DOHH2 (cell line): Measurements from ENCODE around the gene ATF7IP.

Source experiments
- H3F3A ChIP-seq: fragments of 200-600 bp; sonication (generic), shearing (Covaris generic); 2 replicates; pipeline ENCODE4 v1.6.0; 2016; ENCODE audit warnings: antibody characterized with exemption, mild to moderate bottlenecking; ENCODE audit not compliant: control insufficient read depth, insufficient read depth
- H3K27ac ChIP-seq: fragments of 200-600 bp; sonication (generic); 2 replicates; pipeline ENCODE4 v1.5.1; 2014; ENCODE audit warnings: low read depth, mild to moderate bottlenecking, low read length, moderate library complexity
- H3K27me3 ChIP-seq: fragments of 200-600 bp; sonication (generic); 2 replicates; pipeline ENCODE4 v1.6.1; 2014; ENCODE audit warnings: mild to moderate bottlenecking, low read length, mixed read lengths; ENCODE audit not compliant: control insufficient read depth
- H3K36me3 ChIP-seq: fragments of 200-600 bp; sonication (generic); 2 replicates; pipeline ENCODE4 v1.6.1; 2014; ENCODE audit warnings: mild to moderate bottlenecking, low read length, moderate library complexity, mixed read lengths; ENCODE audit not compliant: control insufficient read depth
- H3K4me1 ChIP-seq: fragments of 200-600 bp; sonication (generic); 2 replicates; pipeline ENCODE4 v1.6.1; 2014; ENCODE audit warnings: mild to moderate bottlenecking, low read length, mixed read lengths; ENCODE audit not compliant: control insufficient read depth
- H3K4me2 ChIP-seq: fragments of 200-600 bp; sonication (generic); 2 replicates; pipeline ENCODE4 v1.6.0; 2014; ENCODE audit warnings: mild to moderate bottlenecking, low read length, moderate library complexity
- H3K4me3 ChIP-seq: fragments of 200-600 bp; sonication (generic); 2 replicates; pipeline ENCODE4 v1.5.1; 2014; ENCODE audit warnings: mild to moderate bottlenecking, low read length, mixed read lengths
- H3K79me2 ChIP-seq: fragments of 200-600 bp; sonication (generic); 2 replicates; pipeline ENCODE4 v1.6.1; 2014; ENCODE audit warnings: mild to moderate bottlenecking, low read length, mixed read lengths; ENCODE audit not compliant: control insufficient read depth
- H3K9me2 ChIP-seq: fragments of 200-600 bp; sonication (generic); replicated peaks from 2 replicates; pipeline ENCODE4 v1.6.1; 2014; ENCODE audit warnings: mild to moderate bottlenecking, low read length, mixed read lengths; ENCODE audit not compliant: control insufficient read depth
- H3K9me3 ChIP-seq: fragments of 200-600 bp; sonication (generic); 2 replicates; pipeline ENCODE4 v1.6.1; 2014; ENCODE audit warnings: antibody characterized with exemption, low read length, mixed read lengths; ENCODE audit not compliant: control insufficient read depth, insufficient read depth
- H4K20me1 ChIP-seq: fragments of 200-600 bp; sonication (generic); 2 replicates; pipeline ENCODE4 v1.6.0; 2014; ENCODE audit warnings: low read depth, mild to moderate bottlenecking, antibody characterized with exemption, low read length, moderate library complexity; ENCODE audit not compliant: control insufficient read depth, insufficient read depth
- CTCF ChIP-seq: fragments of 200-600 bp; sonication (generic); IDR thresholded peaks from one replicate; pipeline ENCODE4 v1.5.1; 2014; ENCODE audit warnings: antibody characterized with exemption, mild to moderate bottlenecking, low read depth, low read length; ENCODE audit not compliant: poor library complexity, severe bottlenecking
- EZH2phosphoT487 ChIP-seq: fragments of 200-600 bp; sonication (generic); IDR thresholded peaks from 2 replicates; pipeline ENCODE4 v1.6.1; 2017; ENCODE audit warnings: borderline replicate concordance, mild to moderate bottlenecking, antibody characterized with exemption, low read length, moderate library complexity, mixed read lengths

The ATF7IP gene

GRCh38 chr12:14364583-14365271 lies 755 bp upstream of the ATF7IP start:
- Histone ChIP-seq H3K9me3 (peaks cover 23% of the 10 kb centered on the region), H3K27me3 (no peaks in the 10 kb centered on the region), H3K4me2 (peak overlapping the region; percentile 67), H4K20me1 (no peaks in the 10 kb centered on the region), H3K79me2 (peaks cover 33% of the 10 kb centered on the region), H3K27ac (peak overlapping the region; percentile 89), H3K36me3 (peaks cover 35% of the 10 kb centered on the region), H3F3A (peaks cover 32% of the 10 kb centered on the region), H3K4me3 (peak overlapping the region; percentile 74), H3K9me2 (no peaks in the 10 kb centered on the region), H3K4me1 (peaks cover 37% of the 10 kb centered on the region)
- TF ChIP-seq CTCF = no peak
- TF ChIP-seq EZH2phosphoT487 = no peak

GRCh38 chr12:14366209-14367039 lies 942 bp downstream of the ATF7IP start:
- Histone ChIP-seq H4K20me1 (no peaks in the 10 kb centered on the region), H3K27me3 (no peaks in the 10 kb centered on the region), H3K4me1 (peaks cover 37% of the 10 kb centered on the region), H3K36me3 (peaks cover 44% of the 10 kb centered on the region), H3K27ac (peak overlapping the region; percentile 89), H3K9me2 (no peaks in the 10 kb centered on the region), H3F3A (peaks cover 34% of the 10 kb centered on the region), H3K4me2 (peak overlapping the region; percentile 67), H3K9me3 (peaks cover 23% of the 10 kb centered on the region), H3K79me2 (peaks cover 45% of the 10 kb centered on the region), H3K4me3 (peak overlapping the region; percentile 74)
- TF ChIP-seq EZH2phosphoT487 (no peak), CTCF (peak; percentile 48)

GRCh38 chr12:14367040-14367661 lies 1.7 kb downstream of the ATF7IP start:
- Histone ChIP-seq H3K9me2 (no peaks in the 10 kb centered on the region), H3K4me2 (peak overlapping the region; percentile 67), H3K9me3 (peaks cover 23% of the 10 kb centered on the region), H3K4me3 (peak overlapping the region; percentile 74), H3K4me1 (peaks cover 32% of the 10 kb centered on the region), H3K27me3 (no peaks in the 10 kb centered on the region), H3F3A (peaks cover 32% of the 10 kb centered on the region), H4K20me1 (no peaks in the 10 kb centered on the region), H3K79me2 (peaks cover 52% of the 10 kb centered on the region), H3K27ac (peak overlapping the region; percentile 89), H3K36me3 (peaks cover 44% of the 10 kb centered on the region)
- TF ChIP-seq CTCF (no peak), EZH2phosphoT487 (no peak)
